Stimulated activated CD4-positive, alpha-beta T cell treated with anti-CD3 and anti-CD28 coated beads, TNF-alpha, amount 100 ng/mL, for 24 hours (primary cell): Measurements from ENCODE around the gene CEP43.

ENCODE experiments used
- DNase-seq, 3 experiments: peaks; one replicate each; pipeline ENCODE4 v3.0.0-alpha.2; 2020; ENCODE audit warnings: low read depth in 3 of 3

The CEP43 gene

GRCh38 chr6:166966268-166966667 is 32.9 kb upstream of the CEP43 start:
- no peak for DNase-seq

DNA sequence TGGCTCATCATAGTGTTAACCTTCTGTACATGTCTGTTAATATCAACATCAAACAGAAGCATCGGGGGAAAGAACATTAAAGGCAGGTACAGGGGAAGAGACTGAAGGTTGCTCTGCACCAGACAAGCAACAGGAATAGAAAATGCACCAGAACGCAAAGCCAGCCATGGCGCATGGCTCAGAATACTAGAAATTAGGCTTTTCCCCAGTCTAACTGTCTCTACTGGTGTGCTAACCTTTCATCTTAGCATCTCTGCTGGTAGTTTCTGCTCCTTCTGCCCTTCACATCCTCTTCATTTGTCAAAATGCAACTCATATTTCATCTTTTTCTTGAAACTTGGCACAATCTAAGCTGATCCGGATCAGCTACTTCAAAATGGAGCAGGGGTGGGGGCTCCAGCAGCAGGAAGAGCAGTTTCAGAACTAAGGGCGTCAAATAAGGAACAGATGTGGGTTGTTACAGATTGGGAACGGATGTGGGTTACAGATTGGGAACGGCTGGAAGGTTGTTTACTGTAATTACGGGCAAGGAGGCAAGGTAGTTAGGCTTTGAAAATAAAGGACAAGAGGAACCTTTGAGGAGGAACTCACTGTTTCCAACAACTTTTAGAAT is 29.7 kb upstream of the CEP43 start:
- DNase-seq: no peak

GRCh38 chr6:166970091-166970490 is 29.1 kb upstream of the CEP43 start:
- DNase-seq: no peak

- DNase-seq: no peak
These were observed 28.4 kb upstream of the CEP43 start for GRCh38 chr6:166970776-166971175.

DNA sequence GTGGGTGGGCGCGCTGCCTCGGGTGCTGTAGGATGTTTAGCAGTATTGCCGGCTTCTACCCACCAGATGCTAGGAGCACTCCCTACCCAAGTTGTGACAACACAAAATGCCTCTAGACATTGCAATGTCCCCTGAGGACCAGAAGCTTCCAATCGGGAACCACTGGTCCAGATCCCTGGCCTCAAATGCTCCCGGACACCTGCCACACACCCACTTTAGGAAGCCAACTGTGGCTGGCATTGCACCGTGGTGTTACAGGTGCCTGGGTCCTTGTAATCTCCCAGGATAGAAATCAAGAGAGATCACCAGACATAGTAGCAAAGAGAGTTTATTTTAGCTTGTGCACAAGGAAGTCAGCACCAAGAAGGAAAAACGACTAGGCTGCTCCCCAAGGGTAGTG is 27.9 kb upstream of the CEP43 start:
- no peak for DNase-seq

DNA sequence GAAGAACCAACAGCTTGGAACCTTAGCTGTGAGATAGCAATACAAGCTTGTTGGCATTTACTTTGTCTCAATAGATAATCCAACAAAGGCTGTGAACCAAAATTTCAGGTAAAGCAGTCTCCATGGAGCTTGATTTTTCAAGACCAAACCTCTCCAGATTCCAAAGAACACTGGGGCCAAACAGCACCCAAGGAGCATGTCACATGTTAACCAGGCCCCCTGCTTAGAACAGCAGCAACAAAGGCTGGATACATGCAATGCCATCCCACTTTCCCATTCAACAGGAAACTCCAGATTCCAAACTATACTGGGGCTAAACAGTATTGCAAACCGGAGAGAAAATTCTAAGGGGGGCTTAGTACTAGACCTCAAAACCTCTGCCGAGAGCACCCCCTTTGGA is 27.1 kb upstream of the CEP43 start:
- DNase-seq: no peak

GRCh38 chr6:166976636-166977035 is 22.6 kb upstream of the CEP43 start:
- DNase-seq: no peak

- DNase-seq: no peak
These were observed 21.3 kb upstream of the CEP43 start for GRCh38 chr6:166977621-166978525.

GRCh38 chr6:166980738-166981137 is 18.5 kb upstream of the CEP43 start:
- no peak for DNase-seq

- DNase-seq: no peak
These were observed 11.7 kb upstream of the CEP43 start for GRCh38 chr6:166987448-166987847.

GRCh38 chr6:166987930-166988329 is 11.3 kb upstream of the CEP43 start:
- no peak for DNase-seq

- DNase-seq: no peak
These were observed 10.5 kb upstream of the CEP43 start for GRCh38 chr6:166988674-166989201.

DNA sequence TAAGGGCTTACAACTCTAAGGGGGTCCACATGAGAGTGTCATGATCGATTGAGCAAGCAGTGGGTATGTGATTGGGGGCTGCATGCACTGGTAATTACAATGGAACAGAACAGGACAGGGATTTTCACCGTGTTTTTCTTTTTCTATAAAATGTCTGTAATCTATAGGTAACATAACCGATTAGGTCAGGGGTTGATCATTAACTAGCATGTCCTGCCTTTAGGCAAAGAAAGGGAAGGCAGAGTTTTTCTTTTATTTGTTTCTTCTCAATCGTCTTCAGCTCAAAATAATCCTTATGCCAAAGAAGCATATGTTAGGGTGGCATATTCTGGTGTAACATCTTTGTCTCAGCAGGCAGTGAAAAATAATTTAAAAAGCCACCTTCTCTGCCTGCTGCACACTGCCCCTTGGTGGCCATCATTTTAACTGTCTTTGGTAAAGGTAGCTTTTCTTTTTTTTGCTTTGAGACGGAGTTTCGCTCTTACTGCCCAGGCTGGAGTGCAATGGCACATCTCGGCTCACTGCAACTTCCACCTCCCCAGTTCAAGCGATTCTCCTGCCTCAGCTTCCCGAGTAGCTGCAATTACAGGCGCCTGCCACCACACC is 9.7 kb upstream of the CEP43 start:
- DNase-seq: peak in 2 of 3 experiments; percentile 18 to 23

GRCh38 chr6:166996406-166996805 is 2.8 kb upstream of the CEP43 start:
- no peak for DNase-seq

DNA sequence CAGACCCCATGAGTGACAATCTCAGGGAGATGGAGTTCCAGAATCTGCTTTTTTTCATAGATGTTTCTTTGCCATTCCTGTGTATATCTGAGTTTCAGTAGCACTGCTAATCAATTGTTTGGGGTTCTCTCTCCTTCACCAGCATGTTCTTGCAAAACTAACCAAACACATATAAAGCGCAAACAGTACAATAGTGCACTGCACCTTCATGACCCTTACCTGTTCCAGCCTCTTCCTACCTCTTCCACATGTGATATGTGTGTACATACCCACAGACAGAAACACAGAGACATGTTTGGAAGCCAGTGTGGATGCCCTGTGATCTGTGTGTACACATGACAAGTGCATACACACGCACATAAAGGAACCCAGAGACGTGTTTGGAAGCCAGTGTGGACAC is 1.8 kb upstream of the CEP43 start:
- DNase-seq: no peak

DNA sequence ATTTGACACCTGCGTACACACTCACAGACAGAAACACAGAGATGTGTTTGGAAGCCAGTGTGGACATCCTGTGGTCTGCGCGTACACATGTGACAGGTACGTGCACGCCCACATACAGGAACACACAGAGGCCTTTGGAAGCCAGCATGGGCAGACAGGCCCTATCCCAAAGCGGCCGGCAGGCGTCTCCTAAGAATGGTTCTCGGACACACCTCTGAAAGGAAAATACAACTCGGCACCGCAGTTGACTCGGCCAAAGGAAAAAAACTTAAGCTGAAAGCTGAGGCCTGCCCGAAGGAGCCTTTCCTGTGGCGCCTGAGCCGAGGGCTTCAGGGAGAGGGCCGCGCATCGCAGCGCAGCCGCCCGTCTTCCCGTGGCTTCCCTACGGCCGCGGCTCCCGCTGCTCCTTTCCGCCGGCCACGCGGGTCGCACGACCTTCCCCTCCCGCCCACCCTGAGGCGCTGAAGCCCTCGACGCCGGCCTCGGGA is 1.4 kb upstream of the CEP43 start:
- peak in 2 of 3 experiments; percentile 17 to 60 for DNase-seq

DNA sequence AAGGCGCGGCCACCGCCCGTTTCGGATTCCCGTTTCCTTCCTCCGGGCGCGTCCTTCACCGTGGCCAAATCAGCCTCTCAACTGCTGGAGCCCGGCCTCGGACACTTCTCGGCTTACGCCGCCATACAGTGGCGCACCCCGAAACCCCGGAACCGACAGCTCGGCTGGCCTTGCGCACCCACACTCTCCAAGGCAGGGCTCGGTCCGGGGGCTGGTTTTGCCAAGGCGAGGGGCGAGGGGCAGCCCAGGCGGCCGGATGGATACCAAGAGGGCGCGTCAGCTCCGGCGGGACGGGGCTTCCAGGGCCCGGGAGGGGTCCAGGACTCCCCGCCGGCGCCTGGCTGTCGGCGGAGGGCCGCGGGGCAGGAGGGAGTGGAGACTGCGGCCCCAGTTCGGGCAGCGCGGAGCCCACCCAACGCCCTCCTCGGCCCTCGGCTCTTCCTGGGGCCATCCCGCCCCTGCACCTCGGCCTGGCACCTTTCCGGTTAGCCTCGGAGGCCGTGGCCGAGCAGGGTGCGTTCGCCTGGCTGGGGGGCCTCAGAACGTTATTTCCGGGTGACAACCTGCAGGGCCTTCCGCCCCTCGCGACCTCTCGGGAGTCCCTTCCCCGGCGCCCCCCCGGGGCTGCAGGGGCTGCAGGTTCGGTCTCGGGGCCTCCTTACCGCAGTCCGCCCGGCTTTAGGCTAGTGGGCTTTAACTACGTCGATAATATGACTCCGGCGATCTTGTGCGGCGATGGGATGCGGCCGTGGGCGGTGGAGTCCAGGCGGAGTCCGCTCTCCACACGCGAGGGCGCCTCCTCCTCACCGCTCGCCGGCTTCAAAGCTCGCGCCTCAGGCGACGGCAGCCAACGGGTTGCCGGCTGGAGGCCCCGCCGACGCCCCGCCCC is 697 bp upstream of the CEP43 start:
- peak in 1 of 3 experiments; percentile 12 for DNase-seq

DNA sequence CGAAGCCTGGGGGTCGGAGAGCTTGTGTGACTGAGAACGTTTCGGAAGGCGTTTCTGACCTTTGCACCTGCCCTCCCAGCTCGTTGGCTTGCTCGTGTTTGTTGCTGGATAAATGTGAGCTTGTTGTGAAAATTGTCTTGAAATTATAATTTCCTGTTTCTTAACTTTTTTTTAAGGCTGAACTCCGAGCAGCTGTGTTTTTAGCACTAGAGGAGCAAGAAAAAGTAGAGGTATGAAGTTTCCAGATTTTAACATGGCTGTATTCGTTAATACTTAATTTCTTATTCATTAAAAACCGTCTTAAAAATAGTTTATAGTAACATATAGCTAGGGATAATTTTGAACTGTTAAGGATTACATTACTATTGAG is 672 bp downstream of the CEP43 start:
- no peak for DNase-seq

DNA sequence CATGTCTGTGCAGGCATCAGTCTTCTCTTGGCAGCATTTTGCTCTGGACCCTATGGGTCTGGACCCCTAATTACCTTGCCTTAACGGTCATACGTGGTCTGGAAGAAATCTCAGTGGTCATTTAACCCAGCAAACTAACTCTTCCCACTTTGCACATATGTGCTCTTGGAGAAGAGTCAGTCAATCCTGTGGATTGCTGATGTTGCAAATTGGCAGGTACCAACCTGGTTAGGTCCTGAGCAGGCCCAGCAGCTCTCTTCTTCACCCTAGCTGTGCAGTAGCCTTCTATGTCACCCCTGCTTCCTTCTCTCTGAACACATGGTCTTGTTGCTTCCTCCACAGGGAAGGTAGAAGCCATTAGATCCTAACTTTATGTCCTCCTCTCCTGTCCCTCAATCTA is 1.6 kb downstream of the CEP43 start:
- no peak for DNase-seq

DNA sequence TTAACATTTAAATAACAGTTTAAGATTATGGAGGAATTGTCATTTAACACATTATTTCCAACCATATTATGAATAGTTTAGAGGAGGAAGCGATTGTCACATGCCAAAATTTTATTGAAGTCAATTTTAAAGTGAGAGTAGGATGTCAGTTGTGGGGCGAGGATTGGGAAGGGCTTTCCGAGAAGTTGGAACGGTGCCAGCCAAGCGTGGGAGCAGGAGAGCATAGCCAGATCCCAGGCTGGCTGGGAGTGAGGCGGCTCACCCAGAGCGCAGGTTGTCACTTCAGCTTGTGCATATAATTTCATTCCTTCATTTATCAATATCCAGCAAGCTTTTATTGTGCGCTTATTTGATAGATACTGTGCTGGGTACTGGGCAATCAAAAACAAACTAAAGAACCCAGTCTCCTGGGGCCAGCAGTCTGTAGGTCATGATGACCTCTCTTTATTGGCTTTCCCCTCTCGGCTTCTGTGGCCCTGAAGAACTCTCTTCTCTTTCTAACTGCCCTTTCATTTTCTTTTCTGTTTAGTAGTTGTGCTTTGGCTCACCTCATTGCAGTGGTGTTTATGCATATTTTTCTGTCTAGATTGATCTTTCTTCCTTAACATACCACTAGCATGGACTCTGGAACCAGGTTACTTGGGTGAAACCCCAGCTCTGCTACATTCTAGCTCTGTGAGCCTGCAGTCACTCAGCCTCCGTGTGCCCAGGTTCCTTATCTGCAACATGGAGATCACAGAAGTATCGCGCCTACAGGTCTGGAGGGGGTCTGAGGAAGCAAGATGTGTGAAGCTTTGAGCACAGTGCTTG is 6.4 kb downstream of the CEP43 start:
- DNase-seq: no peak

- no peak for DNase-seq
These were observed 8.8 kb downstream of the CEP43 start for GRCh38 chr6:167007985-167008384.
